Trophoblast cell (in vitro differentiated cells and primary cell): ENCODE data around the gene IL18R1.

Experiments
- DNase-seq, 2 donors: peaks; one replicate each; pipeline ENCODE4 v3.0.0-alpha.2; 2016
- H2AFZ ChIP-seq: 2 replicates; pipeline ENCODE4 v1.6.1; 2013; ENCODE audit warnings: low read length, moderate library complexity, mild to moderate bottlenecking; ENCODE audit not compliant: insufficient read depth, poor library complexity
- H2AK5ac ChIP-seq: 2 replicates; pipeline ENCODE4 v1.6.1; 2013; ENCODE audit warnings: mild to moderate bottlenecking, low read length
- H2BK120ac ChIP-seq: 2 replicates; pipeline ENCODE4 v1.6.1; 2013; ENCODE audit warnings: low read length, mild to moderate bottlenecking, moderate library complexity; ENCODE audit not compliant: insufficient read depth, poor library complexity
- H2BK12ac ChIP-seq: 2 replicates; pipeline ENCODE4 v1.6.1; 2013; ENCODE audit warnings: mild to moderate bottlenecking, low read length, moderate library complexity
- H2BK5ac ChIP-seq: 2 replicates; pipeline ENCODE4 v1.6.1; 2013; ENCODE audit warnings: low read length, low read depth, moderate library complexity, mild to moderate bottlenecking; ENCODE audit not compliant: poor library complexity
- H3K14ac ChIP-seq: 2 replicates; pipeline ENCODE4 v1.6.1; 2013; ENCODE audit warnings: mild to moderate bottlenecking, low read length
- H3K18ac ChIP-seq: 2 replicates; pipeline ENCODE4 v1.6.1; 2013; ENCODE audit warnings: mild to moderate bottlenecking, low read length
- H3K23ac ChIP-seq: 2 replicates; pipeline ENCODE4 v1.6.1; 2013; ENCODE audit warnings: low read length
- H3K27ac ChIP-seq: 2 replicates; pipeline ENCODE4 v1.5.1; 2013; ENCODE audit warnings: low read depth, mild to moderate bottlenecking, inconsistent platforms, low read length, moderate library complexity
- H3K27me3 ChIP-seq: 2 replicates; pipeline ENCODE4 v1.6.1; 2013; ENCODE audit warnings: inconsistent platforms, mild to moderate bottlenecking, low read length, moderate library complexity; ENCODE audit not compliant: insufficient read depth
- H3K36me3 ChIP-seq, 2 experiments: 1 replicate in 1 of 2; 2 replicates in 1 of 2; pipeline ENCODE4 v1.6.1; 2013; ENCODE audit warnings: low read length in 2 of 2, mild to moderate bottlenecking in 2 of 2, moderate library complexity in 1 of 2; ENCODE audit not compliant: insufficient read depth in 2 of 2, control insufficient read depth in 1 of 2
- H3K4ac ChIP-seq: 2 replicates; pipeline ENCODE4 v1.6.1; 2013; ENCODE audit warnings: low read depth, mild to moderate bottlenecking, low read length, moderate library complexity
- H3K4me1 ChIP-seq, 2 experiments: 1 replicate in 1 of 2; 2 replicates in 1 of 2; pipeline ENCODE4 v1.6.1; 2013; ENCODE audit warnings: low read length in 2 of 2, mild to moderate bottlenecking in 2 of 2, moderate library complexity in 1 of 2; ENCODE audit not compliant: insufficient read depth in 2 of 2, control insufficient read depth in 1 of 2
- H3K4me2 ChIP-seq: 2 replicates; pipeline ENCODE4 v1.6.1; 2013; ENCODE audit warnings: inconsistent platforms, mild to moderate bottlenecking, low read length, moderate library complexity
- H3K4me3 ChIP-seq: 2 replicates; pipeline ENCODE4 v1.5.1; 2013; ENCODE audit warnings: mild to moderate bottlenecking, low read depth, low read length, inconsistent platforms
- H3K79me1 ChIP-seq: one replicate; pipeline ENCODE4 v1.6.1; 2013; ENCODE audit warnings: low read length
- H3K79me2 ChIP-seq: 2 replicates; pipeline ENCODE4 v1.6.1; 2013; ENCODE audit warnings: low read length, mild to moderate bottlenecking; ENCODE audit not compliant: control insufficient read depth, insufficient read depth, poor library complexity
- H3K9ac ChIP-seq: 2 replicates; pipeline ENCODE4 v1.6.1; 2013; ENCODE audit warnings: mild to moderate bottlenecking, low read length
- H3K9me3 ChIP-seq: 2 replicates; pipeline ENCODE4 v1.6.1; 2013; ENCODE audit warnings: low read depth, mild to moderate bottlenecking, control low read depth, inconsistent platforms, low read length; ENCODE audit not compliant: insufficient read depth
- H4K12ac ChIP-seq: 2 replicates; pipeline ENCODE4 v1.6.1; 2013; ENCODE audit warnings: low read depth, mild to moderate bottlenecking, low read length, moderate library complexity
- H4K8ac ChIP-seq: 2 replicates; pipeline ENCODE4 v1.6.1; 2013; ENCODE audit warnings: low read depth, mild to moderate bottlenecking, low read length, moderate library complexity
- H4K91ac ChIP-seq: one replicate; pipeline ENCODE4 v1.6.1; 2013; ENCODE audit warnings: low read depth, mild to moderate bottlenecking, low read length, moderate library complexity
- WGBS: extraction: QIAGEN DNeasy Blood & Tissue Kit; methylation state at CpG from one replicate; pipeline ENCODE4 v1.1.7; 2013; ENCODE audit warnings: missing lambda C conversion rate; ENCODE audit not compliant: insufficient read length, insufficient coverage; ENCODE audit errors: extremely low coverage; 5-methylcytosine and 5-hydroxymethylcytosine counted together

The IL18R1 gene

DNA sequence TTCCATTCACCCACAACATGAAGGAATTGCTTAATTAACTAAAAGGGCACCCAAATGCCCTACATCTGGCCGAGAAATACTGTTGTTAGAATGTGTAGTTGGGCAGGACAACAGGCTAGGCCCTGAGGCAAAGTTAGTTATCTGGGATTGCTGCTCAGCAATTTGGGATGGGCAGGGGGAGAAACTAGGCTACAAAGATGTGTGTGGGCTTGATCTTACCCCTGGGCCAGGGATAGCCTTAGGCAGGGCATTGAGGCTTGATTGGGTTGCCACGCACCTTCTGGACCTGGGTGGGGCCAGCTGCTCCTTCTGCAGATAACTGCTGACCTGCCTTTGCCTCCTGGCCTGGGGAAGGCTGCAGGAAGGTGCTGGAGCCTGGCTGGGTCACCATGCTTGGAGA is 76.8 kb downstream of the IL18R1 start:
- H3K4ac ChIP-seq = no peak overlapping the region
- H3K23ac ChIP-seq = peak overlapping the region; percentile 47
- no peak overlapping the region for H2AFZ ChIP-seq
- H2BK5ac ChIP-seq = no peak overlapping the region
- no peak overlapping the region for H2BK120ac ChIP-seq
- H3K9me3 ChIP-seq = no peaks in the 10 kb centered on the region
- no peak overlapping the region for H3K18ac ChIP-seq
- H3K14ac ChIP-seq = no peak overlapping the region
- H3K79me2 ChIP-seq = no peaks in the 10 kb centered on the region
- peak; percentile 32 to 65 for DNase-seq
- no peak overlapping the region for H3K27ac ChIP-seq
- no peak overlapping the region for H4K12ac ChIP-seq
- peaks cover 0 to 3% of the 10 kb centered on the region in 2 experiments for H3K4me1 ChIP-seq
- no peak overlapping the region for H4K8ac ChIP-seq
- no peak overlapping the region for H4K91ac ChIP-seq
- no peak overlapping the region for H3K9ac ChIP-seq
- no peak overlapping the region for H2BK12ac ChIP-seq
- no peaks in the 10 kb centered on the region for H3K79me1 ChIP-seq
- H3K27me3 ChIP-seq = no peaks in the 10 kb centered on the region
- H3K4me3 ChIP-seq = no peak overlapping the region
- no peaks in the 10 kb centered on the region for H3K36me3 ChIP-seq
- H3K4me2 ChIP-seq = no peak overlapping the region
- no CpG with 5 or more reads among the region's 2 CpGs for WGBS
- no peak overlapping the region for H2AK5ac ChIP-seq

GRCh38 chr2:102433973-102434654 is 78.5 kb downstream of the IL18R1 start:
- H3K27ac ChIP-seq = no peak overlapping the region
- H2AK5ac ChIP-seq = no peak overlapping the region
- no peak overlapping the region for H4K8ac ChIP-seq
- no peak overlapping the region for H2AFZ ChIP-seq
- H3K79me2 ChIP-seq = no peaks in the 10 kb centered on the region
- no peaks in the 10 kb centered on the region for H3K27me3 ChIP-seq
- H2BK12ac ChIP-seq = no peak overlapping the region
- H3K9ac ChIP-seq = no peak overlapping the region
- H3K36me3 ChIP-seq = no peaks in the 10 kb centered on the region
- no peak overlapping the region for H4K12ac ChIP-seq
- no peak overlapping the region for H3K4ac ChIP-seq
- no peak overlapping the region for H4K91ac ChIP-seq
- H3K4me2 ChIP-seq = no peak overlapping the region
- no peaks in the 10 kb centered on the region for H3K9me3 ChIP-seq
- H3K14ac ChIP-seq = no peak overlapping the region
- peak; percentile 57 to 82 for DNase-seq
- peaks cover under 1 to 4% of the 10 kb centered on the region in 2 experiments for H3K4me1 ChIP-seq
- WGBS = no CpG with 5 or more reads among the region's 4 CpGs
- no peak overlapping the region for H3K18ac ChIP-seq
- H2BK5ac ChIP-seq = no peak overlapping the region
- no peak overlapping the region for H3K4me3 ChIP-seq
- no peaks in the 10 kb centered on the region for H3K79me1 ChIP-seq
- H3K23ac ChIP-seq = no peak overlapping the region
- no peak overlapping the region for H2BK120ac ChIP-seq

DNA sequence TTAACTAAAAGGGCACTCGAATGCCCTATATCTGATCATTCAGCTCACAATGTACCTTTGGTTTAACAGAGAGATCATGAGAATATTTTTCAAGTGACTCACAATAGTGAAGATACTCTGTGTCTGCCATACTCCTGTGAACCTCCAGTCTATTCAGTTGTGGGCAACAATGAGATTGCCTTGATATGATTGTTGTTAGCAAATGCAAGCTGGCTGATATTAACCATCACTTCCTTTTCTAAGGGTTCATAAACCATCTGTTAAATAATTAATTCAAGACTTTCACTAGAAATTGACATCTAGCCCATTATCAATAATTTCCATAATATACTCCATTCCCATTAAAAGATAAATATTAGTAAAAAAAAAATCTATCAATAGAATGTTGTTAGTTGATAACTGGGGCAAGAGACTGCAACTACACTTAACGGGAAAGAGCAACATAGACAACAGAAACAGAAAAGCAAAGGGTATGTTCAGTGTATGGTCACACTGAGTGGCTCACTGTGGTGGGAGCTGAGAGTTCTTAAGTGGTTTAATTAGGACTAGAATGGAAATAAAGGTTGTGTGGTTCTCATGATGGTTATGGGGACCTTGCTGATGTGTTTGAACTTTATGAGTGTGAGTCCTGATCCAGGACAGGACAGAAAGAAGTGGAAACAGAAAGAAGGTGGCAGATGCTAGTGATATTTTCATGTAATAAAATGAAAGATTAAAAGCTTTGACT is 79.2 kb downstream of the IL18R1 start:
- Histone ChIP-seq H3K79me2 (no peaks in the 10 kb centered on the region), H3K27ac (no peak overlapping the region), H3K4me3 (no peak overlapping the region), H3K18ac (no peak overlapping the region), H2BK120ac (no peak overlapping the region), H2BK5ac (no peak overlapping the region), H3K9me3 (no peaks in the 10 kb centered on the region), H3K27me3 (no peaks in the 10 kb centered on the region), H2AK5ac (no peak overlapping the region), H4K12ac (no peak overlapping the region), H4K8ac (no peak overlapping the region), H3K4me1 (peaks cover 4 to 7% of the 10 kb centered on the region in 2 experiments), H3K4me2 (no peak overlapping the region), H3K9ac (no peak overlapping the region), H3K4ac (no peak overlapping the region), H3K79me1 (no peaks in the 10 kb centered on the region), H2BK12ac (no peak overlapping the region), H3K36me3 (no peaks in the 10 kb centered on the region), H4K91ac (no peak overlapping the region), H3K23ac (no peak overlapping the region), H3K14ac (no peak overlapping the region), H2AFZ (no peak overlapping the region)
- WGBS = no CpG with 5 or more reads among the region's 2 CpGs
- DNase-seq = no peak

DNA sequence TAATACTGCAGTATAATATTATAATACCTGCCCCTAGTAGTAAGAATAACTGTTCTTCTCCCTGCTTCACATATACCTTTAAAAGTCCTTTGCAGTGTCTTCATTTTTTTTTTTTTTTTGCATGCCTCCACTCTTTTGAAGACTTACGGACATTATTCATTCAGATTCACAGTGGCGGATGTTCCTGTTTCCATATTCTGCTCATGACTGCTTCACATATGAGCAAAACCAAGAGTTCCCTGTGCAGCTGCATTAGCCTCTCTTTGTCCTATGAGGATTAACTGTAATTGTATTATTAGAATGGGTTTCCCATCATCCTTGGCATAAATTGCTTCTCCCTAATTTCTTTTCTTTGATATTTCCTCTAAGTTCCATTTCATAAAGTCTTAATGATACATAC is 80.1 kb downstream of the IL18R1 start:
- H3K27ac ChIP-seq = no peak overlapping the region
- H3K9ac ChIP-seq = no peak overlapping the region
- no peak for DNase-seq
- H3K23ac ChIP-seq = no peak overlapping the region
- H2BK12ac ChIP-seq = no peak overlapping the region
- H3K9me3 ChIP-seq = no peaks in the 10 kb centered on the region
- no peak overlapping the region for H3K4me3 ChIP-seq
- H2BK5ac ChIP-seq = no peak overlapping the region
- H2AFZ ChIP-seq = no peak overlapping the region
- no peak overlapping the region for H4K12ac ChIP-seq
- H3K79me2 ChIP-seq = no peaks in the 10 kb centered on the region
- H3K36me3 ChIP-seq = no peaks in the 10 kb centered on the region
- H4K8ac ChIP-seq = no peak overlapping the region
- H3K18ac ChIP-seq = no peak overlapping the region
- WGBS = no CpG with 5 or more reads among the region's 2 CpGs
- H3K4ac ChIP-seq = no peak overlapping the region
- H3K79me1 ChIP-seq = no peaks in the 10 kb centered on the region
- no peak overlapping the region for H2BK120ac ChIP-seq
- no peaks in the 10 kb centered on the region for H3K27me3 ChIP-seq
- no peak overlapping the region for H2AK5ac ChIP-seq
- H3K14ac ChIP-seq = no peak overlapping the region
- H3K4me1 ChIP-seq = peaks cover 5 to 7% of the 10 kb centered on the region in 2 experiments
- H3K4me2 ChIP-seq = no peak overlapping the region
- H4K91ac ChIP-seq = no peak overlapping the region
